Measurements from ENCODE around the gene FCRL3. TPM values are rescaled to one million over a fixed set of nuclear protein-coding genes. Genes with fewer than 3 reads are reported as not detected.

FCRL3 gene
- total RNA-seq, 1 experiment from 2014 or later: not detected

GRCh38 chr1:157724537-157725220, 24.1 kb upstream of the FCRL3 start:
- BruUV-seq (replicated peaks): no TSS peak
- Histone ChIP-seq H3K27me3 (replicated peaks; ENCODE audit: control insufficient read depth, insufficient read depth, low read length) (no peaks in the 10 kb centered on the region), H3K4me3 (ENCODE audit: low read depth, low read length) (no peak overlapping the region), H3K9me3 (peaks cover 7% of the 10 kb centered on the region; the same call in 1 of the 2 replicates), H3K36me3 (ENCODE audit: control insufficient read depth, insufficient read depth, low read length) (no peaks in the 10 kb centered on the region), H3K4me1 (no peaks in the 10 kb centered on the region)
- H3K36me3 Mint-ChIP-seq (ENCODE audit: insufficient read depth, unreplicated experiment): no peaks in the 10 kb centered on the region
- H3K4me3 Mint-ChIP-seq (ENCODE audit: unreplicated experiment): no peak overlapping the region
- no peaks in the 10 kb centered on the region for H3K4me1 Mint-ChIP-seq (ENCODE audit: low read depth, unreplicated experiment)
- no peak for DNase-seq
- intact Hi-C loops (cut with micrococcal nuclease; ENCODE audit: unreplicated experiment): no loop called here
- H3K9me3 Mint-ChIP-seq (ENCODE audit: unreplicated experiment): peaks cover 19% of the 10 kb centered on the region
- ChIA-PET POLR2A (no interaction called here), CTCF (no interaction called here)
- peaks cover 5% of the 10 kb centered on the region for H3K27me3 Mint-ChIP-seq (ENCODE audit: insufficient read depth, unreplicated experiment)
- no peak overlapping the region for H3K27ac Mint-ChIP-seq (ENCODE audit: unreplicated experiment)
- no peak for TF ChIP-seq CTCF (IDR thresholded peaks at IDR 0.05; ENCODE audit: insufficient read depth in 1 of 2, low read depth in 1 of 2, low read length in 1 of 2, severe bottlenecking in 1 of 2, unreplicated experiment in 1 of 2)

GRCh38 chr1:157723157-157723556, 22.6 kb upstream of the FCRL3 start:
- Histone ChIP-seq H3K4me3 (ENCODE audit: low read depth, low read length) (no peak overlapping the region), H3K27me3 (replicated peaks; ENCODE audit: control insufficient read depth, insufficient read depth, low read length) (no peaks in the 10 kb centered on the region), H3K4me1 (no peaks in the 10 kb centered on the region), H3K9me3 (peaks cover 7% of the 10 kb centered on the region; the same call in 1 of the 2 replicates), H3K36me3 (ENCODE audit: control insufficient read depth, insufficient read depth, low read length) (no peaks in the 10 kb centered on the region)
- no TSS peak for BruUV-seq (replicated peaks)
- TF ChIP-seq CTCF (IDR thresholded peaks at IDR 0.05; ENCODE audit: insufficient read depth in 1 of 2, low read depth in 1 of 2, low read length in 1 of 2, severe bottlenecking in 1 of 2, unreplicated experiment in 1 of 2): no peak
- Mint-ChIP-seq H3K27ac (ENCODE audit: unreplicated experiment) (no peak overlapping the region), H3K9me3 (ENCODE audit: unreplicated experiment) (peaks cover 19% of the 10 kb centered on the region), H3K4me3 (ENCODE audit: unreplicated experiment) (no peak overlapping the region), H3K4me1 (ENCODE audit: low read depth, unreplicated experiment) (no peaks in the 10 kb centered on the region), H3K27me3 (ENCODE audit: insufficient read depth, unreplicated experiment) (peaks cover 5% of the 10 kb centered on the region), H3K36me3 (ENCODE audit: insufficient read depth, unreplicated experiment) (no peaks in the 10 kb centered on the region)
- POLR2A ChIA-PET: no interaction called here
- no peak for DNase-seq
- CTCF ChIA-PET: no interaction called here
- intact Hi-C loops (cut with micrococcal nuclease; ENCODE audit: unreplicated experiment): no loop called here

GRCh38 chr1:157721985-157722384, 21.4 kb upstream of the FCRL3 start:
- H3K9me3 ChIP-seq: peaks cover 7% of the 10 kb centered on the region; the same call in 1 of the 2 replicates
- no peak overlapping the region for H3K4me3 ChIP-seq (ENCODE audit: low read depth, low read length)
- Mint-ChIP-seq H3K4me1 (ENCODE audit: low read depth, unreplicated experiment) (no peaks in the 10 kb centered on the region), H3K27ac (ENCODE audit: unreplicated experiment) (no peak overlapping the region), H3K9me3 (ENCODE audit: unreplicated experiment) (peaks cover 19% of the 10 kb centered on the region), H3K4me3 (ENCODE audit: unreplicated experiment) (no peak overlapping the region), H3K36me3 (ENCODE audit: insufficient read depth, unreplicated experiment) (no peaks in the 10 kb centered on the region), H3K27me3 (ENCODE audit: insufficient read depth, unreplicated experiment) (peaks cover 5% of the 10 kb centered on the region)
- no peaks in the 10 kb centered on the region for H3K36me3 ChIP-seq (ENCODE audit: control insufficient read depth, insufficient read depth, low read length)
- no peak for DNase-seq
- no peaks in the 10 kb centered on the region for H3K4me1 ChIP-seq
- TF ChIP-seq CTCF (IDR thresholded peaks at IDR 0.05; ENCODE audit: insufficient read depth in 1 of 2, low read depth in 1 of 2, low read length in 1 of 2, severe bottlenecking in 1 of 2, unreplicated experiment in 1 of 2): no peak
- no TSS peak for BruUV-seq (replicated peaks)
- no peaks in the 10 kb centered on the region for H3K27me3 ChIP-seq (replicated peaks; ENCODE audit: control insufficient read depth, insufficient read depth, low read length)
- intact Hi-C loops (cut with micrococcal nuclease; ENCODE audit: unreplicated experiment): no loop called here
- ChIA-PET POLR2A (no interaction called here), CTCF (no interaction called here)
